ENCODE data around the gene ODAPH. TPM values are rescaled to one million over a fixed set of nuclear protein-coding genes. Genes with fewer than 3 reads are reported as not detected.

The ODAPH gene
- total and polyA plus RNA-seq, 2 donors (not counting 1 experiment from before 2014, with no cell fraction given): not detected

- Histone ChIP-seq H3K4me1 (ENCODE audit: control insufficient read depth, extremely low read depth, insufficient read depth, low read length) (no peaks in the 10 kb centered on the region), H3K27me3 (ENCODE audit: control insufficient read depth, insufficient read depth, low read length) (no peaks in the 10 kb centered on the region), H3K9me3 (ENCODE audit: control insufficient read depth, insufficient read depth, low read depth, low read length) (no peaks in the 10 kb centered on the region), H3K27ac (ENCODE audit: insufficient read depth, low read length) (no peak overlapping the region), H4K20me1 (ENCODE audit: control insufficient read depth, extremely low read depth, insufficient read depth, low read length) (no peaks in the 10 kb centered on the region), H3K36me3 (ENCODE audit: control insufficient read depth, insufficient read depth, low read length) (no peaks in the 10 kb centered on the region), H3K4me2 (ENCODE audit: extremely low read depth, insufficient read depth, low read length) (no peak overlapping the region), H2AFZ (ENCODE audit: low read length) (no peak overlapping the region), H3K9ac (ENCODE audit: insufficient read depth, low read length) (no peak overlapping the region), H3K4me3 (replicated peaks in 1 of 4; ENCODE audit: control extremely low read depth in 1 of 4, insufficient read depth in 1 of 4, low read depth in 3 of 4, low read length in 4 of 4) (no peak overlapping the region), H3K79me2 (ENCODE audit: control insufficient read depth, insufficient read depth, low read length) (no peaks in the 10 kb centered on the region)
- TF ChIP-seq CTCF (conservative IDR thresholded peaks at IDR 0.05 in 1 of 2, IDR thresholded peaks at IDR 0.05 in 1 of 2; ENCODE audit: low read depth in 1 of 2, low read length in 2 of 2) (no peak), EZH2 (IDR thresholded peaks at IDR 0.05; ENCODE audit: low read length, missing control alignments) (no peak)
- peak; percentile 29 to 80 for DNase-seq (ENCODE audit: low read depth in 2 of 2)
Observed at GRCh38 chr4:75598390-75598789, 42.5 kb downstream of the ODAPH start.

- Histone ChIP-seq H3K79me2 (ENCODE audit: control insufficient read depth, insufficient read depth, low read length) (no peaks in the 10 kb centered on the region), H3K36me3 (ENCODE audit: control insufficient read depth, insufficient read depth, low read length) (no peaks in the 10 kb centered on the region), H4K20me1 (ENCODE audit: control insufficient read depth, extremely low read depth, insufficient read depth, low read length) (no peaks in the 10 kb centered on the region), H3K4me1 (ENCODE audit: control insufficient read depth, extremely low read depth, insufficient read depth, low read length) (no peaks in the 10 kb centered on the region), H2AFZ (ENCODE audit: low read length) (no peak overlapping the region), H3K27ac (ENCODE audit: insufficient read depth, low read length) (no peak overlapping the region), H3K4me3 (replicated peaks in 1 of 4; ENCODE audit: control extremely low read depth in 1 of 4, insufficient read depth in 1 of 4, low read depth in 3 of 4, low read length in 4 of 4) (no peak overlapping the region), H3K27me3 (ENCODE audit: control insufficient read depth, insufficient read depth, low read length) (no peaks in the 10 kb centered on the region), H3K4me2 (ENCODE audit: extremely low read depth, insufficient read depth, low read length) (no peak overlapping the region), H3K9me3 (ENCODE audit: control insufficient read depth, insufficient read depth, low read depth, low read length) (no peaks in the 10 kb centered on the region), H3K9ac (ENCODE audit: insufficient read depth, low read length) (no peak overlapping the region)
- no peak for TF ChIP-seq EZH2 (IDR thresholded peaks at IDR 0.05; ENCODE audit: low read length, missing control alignments)
- no peak for DNase-seq (ENCODE audit: low read depth in 2 of 2)
Observed at GRCh38 chr4:75599647-75600046, 43.8 kb downstream of the ODAPH start.

GRCh38 chr4:75605928-75606327 is 50.1 kb downstream of the ODAPH start:
- Histone ChIP-seq H3K4me1 (ENCODE audit: control insufficient read depth, extremely low read depth, insufficient read depth, low read length) (no peaks in the 10 kb centered on the region), H3K36me3 (ENCODE audit: control insufficient read depth, insufficient read depth, low read length) (no peaks in the 10 kb centered on the region), H3K79me2 (ENCODE audit: control insufficient read depth, insufficient read depth, low read length) (no peaks in the 10 kb centered on the region), H4K20me1 (ENCODE audit: control insufficient read depth, extremely low read depth, insufficient read depth, low read length) (no peaks in the 10 kb centered on the region), H3K27me3 (ENCODE audit: control insufficient read depth, insufficient read depth, low read length) (no peaks in the 10 kb centered on the region), H2AFZ (ENCODE audit: low read length) (no peak overlapping the region), H3K27ac (ENCODE audit: insufficient read depth, low read length) (no peak overlapping the region), H3K4me2 (ENCODE audit: extremely low read depth, insufficient read depth, low read length) (no peak overlapping the region), H3K9me3 (ENCODE audit: control insufficient read depth, insufficient read depth, low read depth, low read length) (no peaks in the 10 kb centered on the region), H3K4me3 (replicated peaks in 1 of 4; ENCODE audit: control extremely low read depth in 1 of 4, insufficient read depth in 1 of 4, low read depth in 3 of 4, low read length in 4 of 4) (no peak overlapping the region), H3K9ac (ENCODE audit: insufficient read depth, low read length) (no peak overlapping the region)
- no peak for DNase-seq (ENCODE audit: low read depth in 2 of 2)
- no peak for TF ChIP-seq CTCF (conservative IDR thresholded peaks at IDR 0.05 in 1 of 2, IDR thresholded peaks at IDR 0.05 in 1 of 2; ENCODE audit: low read depth in 1 of 2, low read length in 2 of 2)
- no peak for TF ChIP-seq EZH2 (IDR thresholded peaks at IDR 0.05; ENCODE audit: low read length, missing control alignments)
